SHP77 (cell line): Measurements from ENCODE around the gene PAOX.
"Not testable (repeated sequence)": the region's sequence is repeated elsewhere in the genome, so short reads cannot be mapped to it uniquely, and the experiment has no call there.

Source experiments
- DNase-seq, 2 experiments: peaks; one replicate each; lab custom pipeline; 2025; lab: John Stamatoyannopoulos, UW

Gene PAOX

DNA sequence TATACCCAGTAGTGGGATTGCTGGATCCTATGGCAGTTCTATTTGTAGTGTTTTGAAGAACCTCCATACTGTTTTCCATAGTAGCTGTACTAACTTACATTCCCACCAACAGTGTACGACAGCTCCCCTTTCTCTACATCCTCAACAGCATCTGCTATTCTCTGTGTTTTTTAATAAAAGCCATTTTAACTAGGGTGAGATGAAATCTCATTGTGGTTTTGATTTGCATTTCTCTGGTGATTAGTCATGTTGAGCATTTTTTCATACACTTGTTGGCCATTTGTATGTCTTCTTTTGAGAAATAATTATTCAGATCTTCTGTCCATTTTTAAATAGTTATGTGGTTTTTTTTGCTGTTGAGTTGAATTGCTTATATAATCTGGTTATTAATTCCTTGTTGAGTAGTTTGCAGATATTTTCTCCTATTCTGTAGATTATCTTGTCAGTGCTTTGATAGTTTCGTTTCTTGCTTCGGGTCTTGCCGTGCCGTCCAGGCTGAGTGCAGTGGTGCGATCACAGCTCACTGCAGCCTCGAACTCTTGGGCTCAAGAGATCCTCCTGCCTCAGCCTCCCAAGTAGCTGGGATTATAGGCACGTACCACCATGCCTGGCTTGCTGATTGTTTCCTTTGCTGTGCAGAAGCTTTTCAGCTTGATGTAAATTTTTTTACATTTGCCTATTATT is 26.9 kb downstream of the PAOX start:
- DNase-seq, result no peak

DNA sequence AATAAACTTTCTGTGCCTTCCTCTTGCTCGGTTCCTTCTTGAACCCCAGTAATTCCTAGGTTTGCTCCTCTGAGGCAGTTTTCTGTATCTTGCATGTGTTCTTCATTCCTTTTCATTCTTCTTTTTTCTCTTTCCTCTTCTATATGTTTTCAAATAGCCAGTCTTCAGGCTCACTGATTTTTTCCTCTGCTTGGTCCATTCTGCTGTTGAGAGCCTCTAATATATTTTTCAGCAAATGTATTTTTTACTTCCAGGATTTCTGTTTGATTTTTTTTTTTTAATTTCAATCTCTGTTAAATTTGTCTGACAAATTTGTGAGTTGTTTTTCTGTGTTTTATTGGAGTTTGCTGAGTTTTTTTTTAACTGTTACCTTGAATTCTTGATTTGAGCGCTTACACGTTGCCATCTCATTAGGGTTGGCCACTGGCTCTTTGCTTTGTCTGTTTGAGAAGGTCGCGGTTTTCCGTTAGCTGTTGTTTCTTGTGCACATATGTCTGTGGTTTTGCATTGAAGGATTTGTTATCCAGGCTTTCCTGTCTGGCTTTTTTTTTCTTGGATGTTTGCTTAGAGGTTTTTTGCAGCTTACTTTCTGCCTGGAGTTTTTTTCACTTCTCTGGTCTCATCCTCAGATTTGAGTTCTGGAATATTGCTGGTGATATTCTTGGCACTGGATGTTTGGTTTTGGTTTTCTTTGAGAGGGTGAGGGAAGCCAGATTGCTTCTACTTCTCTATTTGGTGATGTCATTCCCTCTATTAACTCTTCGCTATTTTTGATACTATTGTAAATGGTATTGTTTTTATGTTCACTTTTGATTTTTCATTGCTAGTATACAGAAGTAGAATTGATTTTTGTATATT is 32.7 kb downstream of the PAOX start:
- no peak for DNase-seq

DNA sequence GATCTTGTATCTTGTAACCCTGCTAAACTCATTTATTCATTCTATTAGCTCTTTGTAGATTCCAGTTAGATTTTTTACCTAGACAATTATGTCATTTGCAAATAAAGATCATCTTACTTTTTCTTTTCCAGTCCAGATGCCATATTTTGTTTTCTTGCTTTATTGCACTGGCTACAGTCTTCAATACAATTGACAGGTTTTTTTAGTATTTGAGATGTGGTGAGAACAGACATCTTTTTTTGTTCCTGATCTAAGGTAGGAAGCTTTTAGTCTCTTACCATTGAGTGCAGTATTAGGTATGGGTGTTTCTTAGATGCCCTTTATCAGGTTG is 33.3 kb downstream of the PAOX start:
- no peak for DNase-seq

DNA sequence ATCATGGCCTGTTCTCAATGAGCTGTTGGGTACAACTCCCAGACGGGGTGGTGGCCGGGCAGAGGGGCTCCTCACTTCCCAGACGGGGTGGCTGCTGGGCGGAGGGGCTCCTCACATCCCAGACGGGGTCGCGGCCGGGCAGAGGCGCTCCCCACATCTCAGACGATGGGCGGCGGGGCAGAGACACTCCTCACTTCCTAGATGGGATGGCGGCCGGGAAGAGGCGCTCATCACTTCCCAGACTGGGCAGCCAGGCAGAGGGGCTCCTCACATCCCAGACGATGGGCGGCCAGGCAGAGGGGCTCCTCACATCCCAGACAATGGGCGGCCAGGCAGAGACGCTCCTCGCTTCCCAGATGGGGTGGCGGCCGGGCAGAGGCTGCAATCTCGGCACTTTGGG is 35.3 kb downstream of the PAOX start:
- not testable (repeated sequence) for DNase-seq

DNA sequence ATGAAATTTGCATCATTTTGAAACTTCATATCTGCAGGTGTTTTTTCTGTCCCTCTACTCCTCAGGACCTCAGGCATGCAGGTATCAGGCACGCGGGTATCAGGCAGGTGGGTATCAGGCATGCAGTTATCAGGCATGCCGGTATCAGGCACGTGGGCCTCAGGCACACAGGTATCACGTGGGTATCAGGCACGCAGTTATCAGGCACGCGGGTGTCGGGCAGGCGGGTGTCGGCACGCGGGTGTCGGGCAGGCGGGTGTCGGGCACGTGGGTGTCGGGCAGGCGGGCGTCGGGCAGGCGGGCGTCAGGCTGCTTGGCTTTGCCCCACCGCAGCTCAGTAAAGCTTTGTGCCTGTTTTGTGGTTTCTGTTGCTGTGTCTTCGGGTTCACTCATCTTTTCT is 36.7 kb downstream of the PAOX start:
- DNase-seq, result no peak

DNA sequence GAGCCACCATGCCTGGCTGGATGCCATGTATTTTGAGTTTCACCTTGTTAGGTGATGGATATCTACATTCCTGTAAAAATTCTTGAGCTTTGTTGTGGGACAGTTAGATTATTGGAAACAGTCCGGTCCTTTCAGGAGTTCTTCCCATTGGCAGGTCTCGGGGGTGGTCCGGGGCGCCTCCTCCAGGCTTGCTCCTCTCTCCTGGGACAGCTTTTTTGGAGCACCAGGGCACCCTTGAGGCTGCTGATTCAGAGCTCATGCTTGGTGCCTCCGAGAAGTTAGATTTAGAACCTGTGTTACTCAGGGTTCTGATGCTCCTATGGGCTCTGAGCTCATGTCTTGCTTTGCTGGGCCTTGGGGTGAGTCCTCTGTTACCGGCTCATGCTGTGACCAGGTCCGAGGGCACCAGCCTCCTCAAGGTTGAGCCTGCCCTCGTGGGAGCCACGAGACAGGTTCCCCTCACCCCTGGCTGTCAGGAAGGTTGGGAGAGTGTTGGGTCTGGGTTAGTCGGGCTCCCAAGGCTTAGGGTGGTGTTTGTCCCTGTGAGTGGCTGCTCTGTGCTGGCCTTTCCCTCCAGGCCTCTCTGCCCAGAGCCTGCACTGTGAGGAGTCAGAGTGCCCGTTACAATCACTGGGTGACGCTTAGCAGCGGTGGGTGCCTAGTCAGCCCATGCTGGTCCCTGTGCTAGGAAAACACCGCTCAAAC is 39.4 kb downstream of the PAOX start:
- DNase-seq, result no peak

DNA sequence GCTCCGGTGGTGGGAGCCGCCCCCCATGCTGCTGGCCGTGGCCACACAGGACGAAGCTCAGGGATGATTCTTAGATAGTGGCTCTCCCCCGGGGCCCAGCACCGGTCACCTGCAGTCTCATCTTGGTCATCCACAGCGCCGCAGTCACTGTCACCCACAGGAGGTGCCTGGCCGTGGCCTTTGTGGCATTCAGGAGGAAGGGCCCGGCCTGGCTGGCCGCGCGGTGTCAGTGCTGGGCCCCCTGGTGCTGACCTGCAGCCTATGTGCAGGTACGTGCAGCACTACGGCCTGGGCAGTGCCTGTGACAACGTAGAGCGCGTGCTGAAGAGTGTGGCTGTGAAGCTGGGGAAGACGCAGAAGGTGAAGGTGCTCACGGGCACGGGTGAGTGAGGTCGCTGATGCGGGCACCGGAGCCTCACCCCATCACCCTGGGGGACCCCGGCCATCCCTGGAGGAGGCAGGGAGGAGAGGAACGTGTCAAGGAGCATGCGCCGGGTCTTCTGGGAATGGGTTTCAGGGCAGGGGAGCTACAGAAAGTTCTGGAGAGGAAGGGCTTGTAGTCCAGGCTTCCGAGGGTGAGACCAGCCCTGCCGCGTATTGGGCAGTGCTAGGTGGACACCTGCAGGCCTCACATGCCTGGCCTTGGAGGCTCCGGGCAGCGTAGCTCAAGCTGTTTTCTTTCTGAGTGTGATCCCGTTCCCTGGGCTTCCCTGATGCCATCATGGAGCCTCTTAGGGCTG is 40.3 kb downstream of the PAOX start:
- no peak for DNase-seq

DNA sequence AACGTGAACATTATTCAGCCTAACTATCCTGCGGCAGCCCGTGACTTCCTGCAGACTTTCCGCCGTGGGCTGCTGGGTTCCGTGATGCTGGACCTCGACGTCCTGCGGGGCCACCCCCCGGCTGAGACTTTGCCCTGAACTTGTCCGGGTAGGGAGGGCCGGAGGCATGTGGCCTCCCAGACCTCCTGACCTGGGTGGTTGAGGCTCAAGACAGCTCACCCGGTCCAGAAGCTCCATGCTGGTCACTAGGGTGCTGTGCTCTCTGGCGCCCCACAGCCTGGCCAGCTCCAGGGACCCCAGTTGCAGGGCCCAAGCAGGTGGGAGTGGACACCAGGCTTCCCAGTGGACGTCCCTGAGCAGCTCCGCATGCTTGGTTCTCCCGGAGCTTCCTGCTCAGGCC is 41.0 kb downstream of the PAOX start:
- no peak for DNase-seq

DNA sequence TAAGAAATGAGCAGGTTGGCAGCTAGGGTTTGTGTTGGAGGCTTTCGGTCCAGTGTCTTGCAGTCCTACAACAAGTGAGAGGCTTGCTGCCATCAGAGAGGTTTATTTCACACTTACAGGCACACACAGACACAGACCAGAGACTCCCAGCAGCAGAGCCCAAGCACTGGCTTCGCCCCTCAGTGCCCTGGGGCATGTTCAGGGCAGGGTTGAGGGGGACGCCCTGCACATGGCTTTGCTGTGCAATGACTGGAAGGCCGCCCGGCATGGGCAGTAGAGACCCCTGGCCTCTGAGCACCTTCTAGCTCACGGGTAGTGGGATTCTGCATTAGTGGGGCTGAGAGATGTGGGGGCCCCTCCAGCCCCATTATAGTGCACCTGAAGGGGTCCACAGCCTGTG is 41.5 kb downstream of the PAOX start:
- DNase-seq, result no peak

DNA sequence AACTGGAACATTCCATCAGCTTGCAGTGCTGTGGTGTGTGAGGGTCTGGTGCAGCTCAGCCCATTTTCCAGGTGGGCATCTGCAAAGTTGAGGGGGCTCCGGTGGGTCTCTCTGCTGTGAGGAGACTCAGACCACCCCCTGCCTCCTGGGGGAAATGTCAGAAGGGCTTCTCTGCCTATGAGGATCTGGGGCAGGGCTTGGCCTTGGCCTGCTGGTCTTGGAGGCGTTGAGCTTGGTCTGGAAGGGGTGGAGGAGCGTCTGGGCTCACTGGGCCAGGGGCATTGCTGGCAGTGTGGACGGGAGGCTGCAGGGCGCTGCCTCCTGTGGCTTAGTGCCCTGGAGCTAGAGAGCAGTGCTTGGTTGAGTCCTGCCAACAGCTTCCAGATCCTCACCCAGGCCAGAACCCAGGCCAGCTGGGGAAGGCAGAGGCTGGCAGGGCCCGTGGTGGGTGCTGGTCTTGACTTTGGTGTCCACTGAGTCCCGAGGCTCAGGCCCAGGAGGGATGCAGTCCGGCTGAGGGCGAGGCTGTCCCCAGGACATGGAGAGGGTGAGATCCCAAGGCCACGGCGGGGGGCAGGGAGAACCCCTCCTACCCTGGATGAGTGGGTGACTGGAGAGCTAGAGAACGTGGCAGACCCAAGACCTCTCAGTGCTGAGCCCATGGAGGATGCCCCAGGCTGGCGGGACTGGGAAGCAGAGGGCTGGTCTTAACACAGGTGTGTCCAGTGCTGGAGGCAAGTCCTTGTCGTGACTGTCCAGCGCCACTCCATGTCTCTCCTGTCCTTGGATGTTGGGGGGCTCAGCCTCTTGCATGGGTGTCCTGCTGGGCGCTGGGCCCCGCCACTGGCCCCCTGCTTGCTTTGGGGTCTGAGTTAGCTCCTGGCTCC is 42.5 kb downstream of the PAOX start:
- no peak for DNase-seq

DNA sequence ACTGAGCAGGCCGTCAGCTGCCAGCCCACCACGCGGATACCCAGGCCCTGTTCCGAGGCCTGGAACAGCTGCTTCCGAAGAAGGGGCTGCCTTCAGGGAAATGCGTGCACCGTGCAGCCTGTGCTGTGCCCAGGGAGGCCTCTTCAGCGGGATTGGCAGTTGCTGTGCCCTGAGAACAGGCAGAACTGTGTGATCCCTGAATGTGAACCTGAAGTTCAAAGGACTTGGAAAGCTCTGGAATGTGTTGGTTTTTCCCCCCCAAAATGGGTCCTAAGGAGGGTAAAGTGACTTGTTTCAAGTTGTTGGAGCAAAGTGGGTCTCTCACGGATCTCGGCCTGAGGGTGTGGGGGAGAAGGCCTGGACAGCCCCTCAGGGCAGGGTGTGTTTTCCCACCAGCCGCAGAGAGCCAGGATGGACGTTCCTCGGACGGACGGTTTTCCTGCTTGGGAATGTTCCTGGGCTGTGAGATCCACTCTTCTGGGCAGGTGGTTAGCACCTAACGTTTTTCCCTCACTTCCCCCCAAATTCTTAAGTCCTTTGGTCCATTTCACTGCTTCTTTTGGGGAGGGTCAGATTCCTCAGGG is 43.3 kb downstream of the PAOX start:
- no peak for DNase-seq

DNA sequence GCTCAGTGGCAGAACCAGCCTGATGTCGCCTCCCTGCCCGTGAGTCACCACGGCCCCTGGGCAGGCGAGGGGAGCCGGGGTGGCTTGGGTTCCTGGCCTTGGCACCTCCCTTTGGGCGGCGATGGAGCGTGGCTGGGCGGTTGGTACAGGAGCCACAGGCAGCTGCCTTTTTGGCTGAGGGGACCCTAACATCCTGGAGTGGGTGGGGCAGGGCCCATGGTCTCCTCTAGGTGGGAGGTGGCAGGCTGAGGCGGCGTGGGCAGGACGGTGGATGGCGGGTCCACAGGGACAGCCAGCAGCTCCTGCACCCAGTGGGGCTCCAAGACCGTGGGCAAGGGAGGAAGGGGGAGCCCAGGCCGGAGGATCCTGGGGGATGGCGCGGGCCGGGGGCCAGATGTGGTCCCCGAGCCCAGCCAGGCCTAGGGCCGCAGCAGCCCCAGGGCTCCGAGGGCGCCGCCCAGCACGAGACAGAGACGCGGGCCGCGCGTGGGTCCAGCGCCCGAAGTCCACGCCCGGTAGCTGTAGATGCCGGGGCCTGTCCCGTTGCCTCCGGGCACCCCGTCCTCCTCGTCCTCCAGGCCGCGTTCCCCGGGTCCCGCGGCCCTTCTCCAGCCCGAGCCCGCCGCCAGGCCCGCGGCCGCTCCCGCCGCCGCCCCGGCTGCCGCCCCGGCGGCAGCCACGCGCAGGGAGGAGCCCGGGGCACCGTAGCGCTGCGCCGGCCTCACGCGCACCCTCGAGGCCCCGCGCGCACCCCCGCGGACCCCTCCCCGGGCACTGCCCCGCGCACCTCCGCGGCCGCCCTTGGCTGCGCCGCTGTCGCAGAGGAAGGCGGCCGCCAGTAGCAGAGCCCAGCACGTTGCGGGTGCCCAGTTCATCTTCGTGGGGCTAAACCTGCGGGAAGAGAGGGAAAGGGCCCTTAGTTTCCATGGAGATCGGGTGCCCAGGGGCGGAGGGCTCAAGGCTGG is 44.0 kb downstream of the PAOX start:
- DNase-seq, result no peak

DNA sequence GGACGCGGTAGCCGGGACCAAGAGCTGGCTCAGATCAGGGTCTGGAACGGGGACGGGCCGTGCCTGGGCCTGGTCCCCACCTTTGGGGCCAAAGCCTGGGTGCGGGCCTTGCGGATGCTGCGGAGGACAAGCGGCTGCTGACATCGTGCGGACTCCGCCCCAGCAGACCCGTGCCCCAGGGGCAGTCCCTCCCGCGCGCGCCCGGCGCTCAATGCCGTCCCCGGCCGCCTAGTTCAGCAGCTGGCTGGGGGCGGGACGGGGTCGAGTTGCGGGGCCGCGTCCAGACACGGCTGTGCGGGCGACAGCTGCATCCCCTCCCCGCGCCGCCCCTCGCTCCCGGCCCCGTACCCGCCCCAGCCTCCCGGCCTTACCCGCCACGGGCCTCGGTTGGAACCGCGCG is 45.0 kb downstream of the PAOX start:
- not testable (repeated sequence) for DNase-seq

DNA sequence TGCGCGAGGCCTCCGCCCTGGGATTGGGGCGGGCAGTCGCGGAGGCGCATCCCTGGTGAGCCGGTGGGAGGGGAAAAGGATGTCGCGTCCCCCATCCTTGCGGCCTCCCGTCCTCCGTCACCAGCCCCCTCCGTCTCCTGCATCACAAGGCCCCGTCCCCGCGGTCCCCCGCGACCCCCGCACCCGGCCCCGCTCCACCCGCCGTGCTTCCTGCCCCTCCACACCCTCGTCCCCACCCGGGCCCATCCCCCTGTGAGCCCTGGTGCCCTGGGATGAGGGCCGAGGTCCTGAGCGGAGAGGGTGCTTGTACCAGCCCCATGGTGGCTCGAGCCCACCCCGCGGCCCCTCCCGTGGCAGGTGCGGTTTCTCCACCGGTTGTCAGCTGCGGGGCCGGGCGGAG is 45.5 kb downstream of the PAOX start, which contains the start of gene SPRN:
SPRN (minus strand) TSS at position 25 of the 400 bp plus-strand sequence. CDS start 944 bp downstream, outside the sequence.
- not testable (repeated sequence) for DNase-seq

DNA sequence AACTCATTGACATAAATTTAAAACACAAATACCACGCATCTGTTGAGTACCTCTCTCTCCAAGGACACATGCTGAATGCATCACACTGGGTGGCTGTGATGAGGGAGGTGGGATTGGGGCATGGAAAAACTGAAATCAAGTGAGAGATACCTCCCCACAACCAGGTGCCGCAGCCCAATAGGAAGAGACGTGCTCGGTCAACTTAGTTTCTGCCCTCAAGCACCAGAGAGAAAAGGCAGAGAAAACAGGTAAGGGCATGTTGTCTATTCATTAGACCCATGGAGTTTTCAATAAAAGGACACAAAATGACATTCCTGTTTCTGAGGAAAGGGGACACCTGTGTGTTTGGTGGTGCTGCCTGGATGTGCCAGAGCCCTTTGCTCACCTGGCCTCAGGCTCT is 50.5 kb downstream of the PAOX start:
- not testable (repeated sequence) for DNase-seq

DNA sequence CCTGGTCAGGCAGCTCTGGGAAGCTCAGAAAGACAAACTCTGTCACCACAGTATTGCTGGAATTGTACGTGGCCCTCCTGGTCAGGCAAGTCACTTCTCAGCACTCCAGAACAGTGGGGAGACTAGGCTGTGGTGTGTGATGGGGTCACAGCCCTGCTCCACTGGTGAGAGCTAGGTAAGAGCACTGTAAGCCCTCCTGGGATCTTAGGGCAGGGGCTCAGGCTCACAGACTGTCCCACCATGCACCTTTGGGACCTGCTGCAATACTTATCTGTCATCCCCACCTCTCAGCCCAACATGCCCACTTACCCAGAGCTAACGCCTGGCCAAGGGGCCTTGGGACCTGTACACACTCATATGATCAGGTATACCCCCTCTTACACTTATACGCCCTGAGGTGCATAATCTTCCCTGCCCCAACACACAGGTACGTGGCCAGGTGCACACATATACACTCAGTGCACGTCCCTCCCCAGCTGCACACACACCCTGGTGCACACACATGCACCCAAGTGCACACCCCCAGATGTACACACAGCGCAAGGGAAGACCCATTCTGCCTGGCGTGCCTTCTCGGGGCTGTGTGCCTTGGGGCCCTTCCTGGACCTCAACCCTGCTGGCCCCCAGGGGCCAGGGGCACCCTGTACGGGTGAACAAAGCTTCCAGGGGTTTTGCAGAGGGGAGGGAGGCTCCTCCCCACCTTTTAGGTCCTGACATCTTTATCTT is 53.0 kb downstream of the PAOX start:
- DNase-seq, result not testable (repeated sequence)

DNA sequence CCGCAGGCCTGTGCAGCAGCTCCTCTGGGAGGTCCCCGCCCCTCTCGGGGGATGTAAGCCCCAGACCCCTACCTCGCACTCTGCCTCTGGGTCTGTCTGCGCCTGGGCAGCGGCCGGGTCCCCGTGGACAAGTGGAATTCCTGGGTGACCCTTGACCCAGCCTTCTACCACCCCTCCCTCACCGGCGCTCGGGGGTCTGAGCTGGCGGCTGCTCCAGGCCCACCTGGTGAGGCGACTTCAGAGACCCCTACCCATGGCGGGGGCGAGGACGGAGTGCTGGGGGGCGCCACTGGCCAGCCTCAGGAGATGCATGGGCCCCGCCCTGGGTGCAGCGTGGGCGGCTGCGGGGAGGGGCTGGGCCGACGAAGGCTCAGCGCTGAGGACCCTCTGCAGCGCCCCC is 53.7 kb downstream of the PAOX start:
- not testable (repeated sequence) for DNase-seq

DNA sequence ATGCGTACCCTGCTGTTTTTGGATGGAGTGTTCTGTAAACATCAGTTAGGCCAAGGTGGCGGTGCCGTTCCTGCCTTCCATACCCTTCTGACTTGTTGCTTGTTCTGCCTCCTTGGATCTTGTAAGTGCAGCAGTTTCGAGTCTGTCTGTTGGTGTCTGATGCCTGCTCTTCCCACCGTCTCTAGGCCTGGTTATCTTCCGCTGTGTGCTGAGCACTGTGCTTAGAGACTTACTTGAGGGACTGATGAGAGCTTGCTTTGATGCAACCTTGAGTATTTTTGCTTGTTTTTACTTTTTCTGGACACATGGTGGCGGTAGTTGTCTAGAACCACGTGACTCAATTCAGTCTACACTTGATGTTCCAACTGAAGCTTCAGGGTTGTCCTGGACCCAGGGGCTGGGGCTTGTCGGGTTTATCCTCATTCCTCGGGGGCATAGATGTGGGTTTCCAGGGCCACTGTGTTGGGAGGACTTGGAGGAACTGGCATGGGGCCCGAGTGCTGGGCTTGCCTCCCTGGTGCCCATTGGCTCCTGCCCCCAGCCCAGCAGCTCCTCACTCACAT is 59.7 kb downstream of the PAOX start:
- DNase-seq, result peak in 1 of 2 experiments; percentile 38
